NOMO-1 treated with dmso at 0.1 percent for 144 hours (cell line): ENCODE data around the gene EHD4.

ENCODE experiments used
- DNase-seq: peaks from one replicate; lab custom pipeline; 2025; ENCODE audit not compliant: unreplicated experiment; lab: John Stamatoyannopoulos, UW

Gene EHD4

GRCh38 chr15:41881920-41882688, 90.3 kb downstream of the EHD4 start:
- DNase-seq = no peak

GRCh38 chr15:41881550-41881919, 90.8 kb downstream of the EHD4 start:
- DNase-seq = no peak

DNA sequence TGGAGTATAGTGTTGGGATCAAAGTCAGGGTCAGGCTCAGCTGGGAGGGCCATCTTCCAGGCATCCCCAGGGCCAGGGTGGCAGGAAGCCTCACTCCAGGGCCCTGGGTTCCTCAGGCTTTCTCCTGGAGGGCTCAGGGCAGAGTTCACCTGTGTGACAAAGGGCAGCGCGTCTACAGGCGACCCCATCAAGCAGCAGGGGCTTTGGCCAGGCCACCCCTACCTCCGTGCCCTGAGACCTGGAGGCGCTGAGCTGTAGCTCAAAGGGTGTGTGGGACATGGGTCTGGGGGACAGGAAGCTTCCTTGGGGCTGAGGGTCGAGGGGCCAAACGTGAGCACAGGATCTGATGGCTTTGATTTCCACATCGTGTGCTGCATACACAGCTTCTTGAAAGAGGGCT, 91.3 kb downstream of the EHD4 start:
- no peak for DNase-seq

- no peak for DNase-seq
These were observed 92.0 kb downstream of the EHD4 start for GRCh38 chr15:41880156-41880877.

- DNase-seq = no peak
These were observed 93.0 kb downstream of the EHD4 start for GRCh38 chr15:41879321-41879845.

DNA sequence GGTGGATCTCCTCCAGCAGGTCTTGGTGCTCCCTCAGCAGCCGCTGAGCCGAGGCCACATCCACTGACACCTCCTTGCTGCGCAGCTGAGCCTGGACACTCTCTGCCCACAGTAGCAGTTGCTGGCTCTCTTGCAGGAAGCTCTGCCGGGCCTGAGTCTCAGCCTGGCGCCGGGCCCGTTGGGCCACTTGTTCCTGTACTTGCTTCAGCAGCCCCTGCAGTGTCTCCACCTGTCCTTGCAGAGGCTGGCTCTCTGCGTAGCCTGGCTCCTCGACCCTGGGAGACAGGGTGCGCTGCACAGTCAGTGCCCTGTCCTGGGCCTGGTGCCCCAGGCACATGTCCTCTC, 94.0 kb downstream of the EHD4 start:
- DNase-seq = no peak

DNA sequence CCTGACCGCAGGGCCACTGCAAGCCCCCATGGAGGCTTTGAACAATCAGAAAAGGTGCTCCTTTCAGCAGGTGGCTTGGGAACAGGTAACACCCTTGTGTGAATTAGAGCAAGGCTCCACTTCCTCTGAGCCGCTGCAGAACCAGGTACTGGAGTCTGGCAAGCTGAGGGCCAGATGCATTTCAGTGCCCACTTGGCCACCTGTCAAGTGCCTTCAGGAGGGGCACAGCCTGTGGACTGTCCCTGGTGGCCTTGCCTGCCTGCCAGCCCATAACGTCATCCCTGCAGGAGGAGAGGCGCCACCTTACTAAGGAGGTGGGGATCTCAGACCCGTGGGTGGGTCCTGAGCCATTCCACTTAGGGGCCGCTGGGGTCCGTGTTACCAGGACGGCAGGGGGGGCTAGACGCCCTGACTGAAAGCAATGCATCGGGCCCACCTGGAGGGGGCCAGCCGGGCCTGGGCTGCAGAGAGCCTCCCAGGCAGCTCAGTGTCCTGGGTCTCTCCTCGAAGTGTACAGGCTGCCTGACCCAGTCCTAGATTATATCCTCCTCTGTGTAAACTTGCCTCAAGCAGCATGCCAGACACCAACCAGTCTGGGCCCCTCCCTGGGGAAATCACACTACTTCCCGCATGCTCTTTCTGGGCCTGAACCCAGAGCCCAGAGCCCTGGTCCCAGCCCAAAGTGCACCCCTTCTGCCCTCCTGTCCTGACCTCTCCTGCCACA, 94.6 kb downstream of the EHD4 start:
- DNase-seq = no peak

GRCh38 chr15:41876689-41877088, 95.7 kb downstream of the EHD4 start:
- DNase-seq = no peak

- no peak for DNase-seq
These were observed 96.3 kb downstream of the EHD4 start for GRCh38 chr15:41876007-41876406.

DNA sequence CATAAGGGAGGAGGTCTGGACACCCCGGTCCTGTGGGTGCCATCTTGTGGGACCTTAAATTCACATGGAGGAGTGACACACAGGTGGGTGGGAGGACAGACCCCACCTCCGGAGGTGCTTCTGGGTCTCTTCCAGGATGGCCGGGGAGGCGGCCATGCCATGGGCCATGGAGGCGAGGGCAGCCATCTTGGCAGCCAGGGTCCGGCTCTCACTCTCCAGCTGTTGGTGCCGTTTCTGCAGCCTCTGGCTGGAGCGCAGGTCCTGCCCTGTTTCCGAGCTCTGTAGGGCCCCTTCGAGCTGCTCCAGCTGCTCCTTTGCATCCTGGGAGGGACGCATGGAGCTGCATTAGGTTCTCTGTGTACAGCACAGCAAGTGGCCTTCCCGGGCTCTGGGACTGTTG, 97.6 kb downstream of the EHD4 start:
- no peak for DNase-seq

DNA sequence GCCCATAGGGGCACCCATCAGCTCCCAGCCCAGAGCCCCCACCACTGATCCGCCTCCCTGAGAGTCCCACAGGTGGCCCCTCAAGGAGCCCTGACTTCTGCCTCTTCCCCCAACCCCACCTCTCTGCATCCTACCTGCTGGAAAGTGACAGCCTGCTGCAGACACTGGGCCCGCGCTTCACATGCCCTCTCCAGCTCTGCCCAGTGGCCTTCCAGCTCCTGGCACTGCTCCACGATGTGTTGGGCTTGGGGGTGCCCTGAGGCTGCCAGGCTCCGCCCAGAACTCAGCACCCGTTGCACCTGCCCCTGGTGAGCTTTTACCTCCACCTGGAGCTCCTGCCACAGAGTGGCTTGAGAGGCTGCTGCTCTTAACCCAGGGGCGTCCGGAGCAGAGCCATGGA, 98.6 kb downstream of the EHD4 start:
- no peak for DNase-seq

- DNase-seq = no peak
These were observed 100.1 kb downstream of the EHD4 start for GRCh38 chr15:41872166-41872747.

DNA sequence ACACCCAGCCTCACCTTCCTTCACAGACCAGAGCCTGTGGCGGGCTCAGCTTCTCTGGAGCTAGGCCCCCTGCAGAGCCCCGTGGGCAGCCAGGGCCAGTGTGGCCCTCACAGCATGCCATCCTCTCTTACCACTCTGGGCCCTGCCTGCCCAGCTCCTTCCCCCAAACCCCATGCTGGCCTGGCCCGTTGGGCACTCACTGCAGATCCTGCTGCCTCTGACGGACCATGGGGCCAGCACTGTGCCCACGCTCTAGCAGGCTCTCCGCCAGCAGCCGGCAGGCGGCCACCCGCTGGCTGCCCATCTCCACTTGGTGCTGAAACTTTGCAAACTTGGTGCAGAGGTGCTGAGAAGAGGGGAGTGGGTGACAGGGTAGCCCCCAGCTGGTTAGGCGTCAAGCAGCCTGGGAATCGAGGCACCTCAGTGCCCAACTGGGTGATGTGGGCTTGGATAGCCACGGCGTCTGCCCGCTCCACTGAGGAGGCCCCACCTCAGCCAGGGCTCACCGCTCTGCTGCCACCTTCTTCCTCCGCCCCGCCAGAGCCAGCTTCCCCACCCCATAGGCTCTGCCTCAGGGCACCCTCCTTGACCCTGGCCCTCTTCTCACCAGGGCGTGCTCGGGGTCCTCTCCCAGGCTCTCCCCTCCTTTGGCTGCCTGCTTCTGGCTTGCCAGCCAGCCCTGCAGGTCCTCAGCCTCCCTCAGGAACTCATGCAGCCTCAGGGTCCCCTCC, 101.0 kb downstream of the EHD4 start:
- no peak for DNase-seq

GRCh38 chr15:41870689-41871081, 101.7 kb downstream of the EHD4 start:
- DNase-seq = no peak

- DNase-seq = no peak
These were observed 102.3 kb downstream of the EHD4 start for GRCh38 chr15:41869770-41870688.

GRCh38 chr15:41868321-41868720, 104.0 kb downstream of the EHD4 start:
- no peak for DNase-seq

- DNase-seq = no peak
These were observed 105.3 kb downstream of the EHD4 start for GRCh38 chr15:41866872-41867579.

- no peak for DNase-seq
These were observed 106.1 kb downstream of the EHD4 start for GRCh38 chr15:41866263-41866703.

- no peak for DNase-seq
These were observed 106.8 kb downstream of the EHD4 start for GRCh38 chr15:41865490-41866055.
